GM23338 (cell line): ENCODE data around the gene RCE1. TPM values are rescaled to one million over a fixed set of nuclear protein-coding genes. Genes with fewer than 3 reads are reported as not detected.

Experiments
- ATAC-seq: fragments of 200-7000 bp; cut with Tn5 transposase; 3 replicates; pipeline ENCODE4 v1.9.1; 2020
- DNase-seq: peaks from one replicate; pipeline ENCODE4 v3.0.0-alpha.2; 2015; ENCODE audit warnings: low spot score
- H2AFZ ChIP-seq: fragments of 200-600 bp; sonication (generic); 2 replicates; pipeline ENCODE4 v1.8.0; 2016; ENCODE audit warnings: antibody characterized with exemption, mild to moderate bottlenecking, moderate library complexity
- H3F3A ChIP-seq: fragments of 200-600 bp; sonication (generic); replicated peaks from 2 replicates; pipeline ENCODE4 v1.8.0; 2017; ENCODE audit warnings: antibody characterized with exemption, mixed run types, low read depth
- H3K27ac ChIP-seq: fragments of 200-600 bp; sonication (generic); 2 replicates; pipeline ENCODE4 v1.6.1; 2016; ENCODE audit warnings: low read depth
- H3K27me3 ChIP-seq: fragments of 200-600 bp; sonication (generic); 2 replicates; pipeline ENCODE4 v1.8.0; 2016; ENCODE audit warnings: mild to moderate bottlenecking, mixed run types, moderate library complexity; ENCODE audit not compliant: insufficient read depth
- H3K36me3 ChIP-seq: fragments of 200-600 bp; sonication (generic); 2 replicates; pipeline ENCODE4 v1.8.0; 2016; ENCODE audit warnings: mild to moderate bottlenecking; ENCODE audit not compliant: insufficient read depth
- H3K4me1 ChIP-seq: fragments of 200-600 bp; sonication (generic); 2 replicates; pipeline ENCODE4 v1.8.0; 2016; ENCODE audit warnings: mild to moderate bottlenecking, moderate library complexity; ENCODE audit not compliant: insufficient read depth
- H3K4me2 ChIP-seq: fragments of 200-600 bp; sonication (generic); 2 replicates; pipeline ENCODE4 v1.7.1; 2017; ENCODE audit warnings: mixed run types
- H3K4me3 ChIP-seq: fragments of 200-600 bp; sonication (generic); 2 replicates; pipeline ENCODE4 v1.6.1; 2016; ENCODE audit warnings: mixed run types
- H3K79me2 ChIP-seq: fragments of 200-600 bp; sonication (generic); replicated peaks from 2 replicates; pipeline ENCODE4 v1.8.0; 2017; ENCODE audit warnings: mild to moderate bottlenecking; ENCODE audit not compliant: insufficient read depth
- H3K9me2 ChIP-seq: fragments of 200-600 bp; sonication (generic); 2 replicates; pipeline ENCODE4 v1.8.0; 2017; ENCODE audit not compliant: insufficient read depth
- H4K20me1 ChIP-seq: fragments of 200-600 bp; sonication (generic); replicated peaks from 2 replicates; pipeline ENCODE4 v1.8.0; 2017; ENCODE audit warnings: mild to moderate bottlenecking; ENCODE audit not compliant: insufficient read depth
- H3K27ac Mint-ChIP-seq: 2 replicates; pipeline ENCODE4 v1.8.0; 2020; ENCODE audit warnings: inconsistent platforms, mild to moderate bottlenecking, moderate library complexity, mixed read lengths
- H3K27me3 Mint-ChIP-seq: 3 replicates; pipeline ENCODE4 v1.8.0; 2022; ENCODE audit warnings: low read depth, mild to moderate bottlenecking, moderate library complexity, mixed read lengths, inconsistent platforms; ENCODE audit not compliant: insufficient read depth, poor library complexity
- H3K36me3 Mint-ChIP-seq: 3 replicates; pipeline ENCODE4 v1.8.0; 2021; ENCODE audit warnings: low read depth, mild to moderate bottlenecking, inconsistent platforms, moderate library complexity, mixed read lengths
- H3K4me1 Mint-ChIP-seq: 3 replicates; pipeline ENCODE4 v1.8.0; 2020; ENCODE audit warnings: mild to moderate bottlenecking, inconsistent platforms, mixed read lengths
- H3K4me3 Mint-ChIP-seq: 3 replicates; pipeline ENCODE4 v1.8.0; 2021; ENCODE audit warnings: moderate library complexity, mild to moderate bottlenecking, inconsistent platforms, mixed read lengths
- H3K9me3 Mint-ChIP-seq: 3 replicates; pipeline ENCODE4 v1.8.0; 2020; ENCODE audit warnings: moderate library complexity, mild to moderate bottlenecking, inconsistent platforms, mixed read lengths
- CREB1 ChIP-seq: fragments of 250-450 bp; sonication (Bioruptor Pico); IDR thresholded peaks from 2 replicates; pipeline ENCODE4 v1.5.0; 2020; ENCODE audit warnings: low read depth, mild to moderate bottlenecking, moderate library complexity
- CTCF ChIP-seq, 2 experiments: fragments of 200-600 bp in 1 of 2; sonication (generic) in 1 of 2; conservative IDR thresholded peaks; 2 replicates each; pipeline versions ENCODE4 v1.5.1 to v1.6.1; 2016 to 2017; ENCODE audit warnings: antibody characterized with exemption in 2 of 2, low read depth in 2 of 2, mild to moderate bottlenecking in 2 of 2, moderate library complexity in 1 of 2
- ETS1 ChIP-seq: IDR thresholded peaks from 2 replicates; pipeline ENCODE4 v1.6.1; 2016; ENCODE audit warnings: antibody characterized with exemption
- EZH2 ChIP-seq: fragments of 200-600 bp; sonication (generic); IDR thresholded peaks from one replicate; pipeline ENCODE4 v1.8.0; 2017; ENCODE audit warnings: antibody characterized with exemption, mild to moderate bottlenecking, low read depth; ENCODE audit not compliant: unreplicated experiment
- EZH2phosphoT487 ChIP-seq: fragments of 200-600 bp; sonication (generic); IDR thresholded peaks from one replicate; pipeline ENCODE4 v1.8.1; 2018; ENCODE audit warnings: antibody characterized with exemption; ENCODE audit not compliant: unreplicated experiment
- JUNB ChIP-seq: IDR thresholded peaks from one replicate; pipeline ENCODE4 v1.6.1; 2016; ENCODE audit warnings: antibody characterized with exemption; ENCODE audit not compliant: unreplicated experiment
- NANOG ChIP-seq: IDR thresholded peaks from 2 replicates; pipeline ENCODE4 v1.6.1; 2016; ENCODE audit warnings: antibody characterized with exemption, borderline replicate concordance
- POLR2AphosphoS5 ChIP-seq: IDR thresholded peaks from 2 replicates; pipeline ENCODE4 v1.6.1; 2016; ENCODE audit warnings: antibody characterized with exemption, low read depth
- REST ChIP-seq: IDR thresholded peaks from one replicate; pipeline ENCODE4 v1.6.1; 2018; ENCODE audit warnings: antibody characterized with exemption; ENCODE audit not compliant: unreplicated experiment
- STAT1 ChIP-seq: IDR thresholded peaks from one replicate; pipeline ENCODE4 v1.6.1; 2016; ENCODE audit warnings: antibody characterized with exemption; ENCODE audit not compliant: unreplicated experiment
- ZNF114 ChIP-seq: fragments of 250-450 bp; sonication (Bioruptor Pico); IDR thresholded peaks from 2 replicates; pipeline ENCODE4 v1.5.0; 2020; ENCODE audit warnings: mild to moderate bottlenecking, moderate library complexity
- ZNF331 ChIP-seq: fragments of 250-450 bp; sonication (Bioruptor Pico); IDR thresholded peaks from 2 replicates; pipeline ENCODE4 v1.5.0; 2020; ENCODE audit warnings: low read depth, mild to moderate bottlenecking, moderate library complexity
- ZNF462 ChIP-seq: fragments of 250-450 bp; sonication (Bioruptor Pico); IDR thresholded peaks from 2 replicates; pipeline ENCODE4 v1.5.0; 2020; ENCODE audit warnings: mild to moderate bottlenecking, moderate library complexity
- polyA plus RNA-seq: library from polyadenylated mRNA; unstranded; fragments of >200 nt; fragmentation: Nextera tagmentation; extraction: Ambion mirVana; gene quantifications from 2 replicates; pipeline ENCODE4 v1.2.1, GENCODE V29; 2016
- total RNA-seq: library from RNA; depleted of rRNA; stranded (reverse); fragments of >200 nt; shearing (Covaris generic); gene quantifications from 2 replicates; pipeline ENCODE4 v1.2.3, GENCODE V29; 2014

Gene RCE1
- total and polyA plus RNA-seq, 2 experiments from 2014 or later = 27.8 to 55.1 TPM

GRCh38 chr11:66878474-66878873, 35.2 kb downstream of the RCE1 start:
- Histone ChIP-seq H3K27ac (no peak overlapping the region), H3K9me2 (no peaks in the 10 kb centered on the region), H2AFZ (no peak overlapping the region), H3K4me2 (no peak overlapping the region), H3K4me1 (peaks cover 8% of the 10 kb centered on the region; the same call in 1 of the 2 replicates), H3K4me3 (no peak overlapping the region), H3K36me3 (no peaks in the 10 kb centered on the region), H4K20me1 (no peaks in the 10 kb centered on the region), H3K27me3 (no peaks in the 10 kb centered on the region), H3F3A (no peaks in the 10 kb centered on the region), H3K79me2 (no peaks in the 10 kb centered on the region)
- ATAC-seq (no peak), DNase-seq (no peak)
- TF ChIP-seq CTCF (conservative IDR thresholded peaks at IDR 0.05; ENCODE audit: low read depth in 2 of 2) = no peak
- TF ChIP-seq POLR2AphosphoS5 = no peak
- TF ChIP-seq JUNB = no peak
- no peak for TF ChIP-seq ZNF331 (CRISPR knock-in tag)
- TF ChIP-seq NANOG = no peak
- TF ChIP-seq CREB1 (CRISPR knock-in tag) = no peak
- no peak for TF ChIP-seq ZNF462
- TF ChIP-seq EZH2 = no peak
- TF ChIP-seq REST = no peak
- no peak for TF ChIP-seq EZH2phosphoT487
- no peak for TF ChIP-seq STAT1
- no peak for TF ChIP-seq ZNF114 (CRISPR knock-in tag)
- TF ChIP-seq ETS1 = no peak
- no peak overlapping the region for H3K4me3 Mint-ChIP-seq
- H3K4me1 Mint-ChIP-seq = peaks cover 46% of the 10 kb centered on the region
- no peaks in the 10 kb centered on the region for H3K9me3 Mint-ChIP-seq
- peaks cover 9% of the 10 kb centered on the region for H3K27me3 Mint-ChIP-seq
- H3K36me3 Mint-ChIP-seq = no peaks in the 10 kb centered on the region
- 0 out of 2 replicates have a peak overlapping the region, but pooled peaks have one; percentile 34 for H3K27ac Mint-ChIP-seq
